H1 (cell line): ENCODE measurements around the gene NCK1. TPM values are rescaled to one million over a fixed set of nuclear protein-coding genes. Genes with fewer than 3 reads are reported as not detected.

Source experiments
- CTCF ChIA-PET: fragments of 300-600 bp; sonication (Branson Sonifier 250); formaldehyde crosslinking; loops from one replicate; lab custom pipeline; 2021; ENCODE audit not compliant: partially characterized antibody; lab: Charles Lee
- POLR2A ChIA-PET: fragments of 300-600 bp; sonication (Branson Sonifier 250); formaldehyde crosslinking; loops from one replicate; lab custom pipeline; 2021; ENCODE audit warnings: inconsistent platforms; ENCODE audit not compliant: partially characterized antibody; lab: Charles Lee
- DNase-seq, 2 experiments: peaks; one replicate each; pipeline versions ENCODE4 v3.0.0 to v3.0.0-alpha.2; 2010 to 2022; ENCODE audit warnings: low spot score in 2 of 2, low read depth in 1 of 2, mixed read lengths in 1 of 2
- FAIRE-seq: peaks from 2 replicates; lab custom pipeline; 2011; peaks lifted over from hg19 to GRCh38; lab: Jason Lieb, UNC
- H2AFZ ChIP-seq: 2 replicates; pipeline ENCODE4 v1.8.1; 2012; ENCODE audit warnings: low read length, inconsistent platforms
- H2AK5ac ChIP-seq: 2 replicates; pipeline ENCODE4 v1.6.1; 2013; ENCODE audit warnings: low read depth, low read length
- H2BK120ac ChIP-seq: replicated peaks from 2 replicates; pipeline ENCODE3; 2013; ENCODE audit warnings: low read depth, low read length, inconsistent platforms
- H2BK12ac ChIP-seq: 2 replicates; pipeline ENCODE4 v1.6.1; 2013; ENCODE audit warnings: low read depth, low read length
- H2BK15ac ChIP-seq: 2 replicates; pipeline ENCODE4 v1.6.1; 2013; ENCODE audit warnings: low read length
- H2BK20ac ChIP-seq: 2 replicates; pipeline ENCODE4 v1.6.1; 2013; ENCODE audit warnings: low read length
- H2BK5ac ChIP-seq: 2 replicates; pipeline ENCODE4 v1.6.1; 2013; ENCODE audit warnings: low read depth, low read length
- H3K14ac ChIP-seq: 2 replicates; pipeline ENCODE4 v1.6.1; 2013; ENCODE audit warnings: inconsistent platforms; ENCODE audit not compliant: insufficient read length
- H3K18ac ChIP-seq: 2 replicates; pipeline ENCODE4 v1.6.1; 2013; ENCODE audit warnings: low read length; ENCODE audit errors: extremely low read depth
- H3K23ac ChIP-seq: 2 replicates; pipeline ENCODE4 v1.6.1; 2013; ENCODE audit warnings: inconsistent platforms; ENCODE audit not compliant: insufficient read length
- H3K23me2 ChIP-seq: 2 replicates; pipeline ENCODE4 v1.6.1; 2013; ENCODE audit warnings: low read depth, low read length
- H3K27ac ChIP-seq: 2 replicates; pipeline ENCODE4 v1.6.1; 2011; ENCODE audit warnings: low read depth, low read length, inconsistent platforms
- H3K27me3 ChIP-seq, 4 experiments: replicated peaks in 1 of 4; 1 replicate in 1 of 4; 2 replicates in 3 of 4; pipeline versions ENCODE4 v1.6.1 to v1.8.1; 2011 to 2013; ENCODE audit warnings: low read length in 3 of 4, mild to moderate bottlenecking in 3 of 4, inconsistent platforms in 2 of 4, mixed read lengths in 2 of 4, moderate library complexity in 1 of 4; ENCODE audit not compliant: control insufficient read depth in 3 of 4, insufficient read depth in 3 of 4; ENCODE audit errors: extremely low read depth in 1 of 4
- H3K36me3 ChIP-seq, 4 experiments: 2 replicates each; pipeline versions ENCODE4 v1.6.1 to v1.8.1; 2011 to 2013; ENCODE audit warnings: mild to moderate bottlenecking in 4 of 4, low read length in 3 of 4, moderate library complexity in 2 of 4, control low read depth in 1 of 4, inconsistent platforms in 1 of 4; ENCODE audit not compliant: insufficient read depth in 4 of 4, control insufficient read depth in 2 of 4
- H3K4ac ChIP-seq: replicated peaks from 2 replicates; pipeline ENCODE3; 2013; ENCODE audit warnings: low read length, low read depth, mixed read lengths, inconsistent platforms; ENCODE audit not compliant: insufficient read length
- H3K4me1 ChIP-seq, 4 experiments: replicated peaks in 1 of 4; 1 replicate in 1 of 4; 2 replicates in 3 of 4; pipeline versions ENCODE4 v1.6.1 to v1.8.1; 2011 to 2013; ENCODE audit warnings: low read length in 3 of 4, inconsistent platforms in 2 of 4, mixed read lengths in 1 of 4; ENCODE audit not compliant: insufficient read depth in 4 of 4, control insufficient read depth in 3 of 4
- H3K4me2 ChIP-seq, 2 experiments: 2 replicates each; pipeline versions ENCODE4 v1.6.1 to v1.8.1; 2011 to 2013; ENCODE audit warnings: low read depth in 2 of 2, low read length in 2 of 2, control low read depth in 1 of 2, inconsistent platforms in 1 of 2, mild to moderate bottlenecking in 1 of 2; ENCODE audit not compliant: insufficient read depth in 1 of 2
- H3K4me3 ChIP-seq, 4 experiments: fragments of 200-600, 300-600 bp in 1 of 4; sonication (generic), shearing (Covaris generic), sonication (Bioruptor Twin) in 1 of 4; 2 replicates each; pipeline versions ENCODE4 v1.5.1 to v1.8.1; 2011 to 2016; ENCODE audit warnings: low read length in 4 of 4, low read depth in 3 of 4, control low read depth in 2 of 4, inconsistent platforms in 2 of 4, mild to moderate bottlenecking in 2 of 4, mixed read lengths in 1 of 4, moderate library complexity in 1 of 4; ENCODE audit not compliant: insufficient read depth in 2 of 4; ENCODE audit errors: extremely low read depth in 1 of 4
- H3K56ac ChIP-seq: replicated peaks from 2 replicates; pipeline ENCODE3; 2013; ENCODE audit warnings: low read depth, mild to moderate bottlenecking, mixed read lengths, low read length, inconsistent platforms; ENCODE audit not compliant: insufficient read length
- H3K79me1 ChIP-seq: 2 replicates; pipeline ENCODE4 v1.6.1; 2013; ENCODE audit warnings: low read depth, low read length, control low read depth
- H3K79me2 ChIP-seq, 2 experiments: 2 replicates each; pipeline versions ENCODE4 v1.6.1 to v1.8.1; 2012 to 2013; ENCODE audit warnings: low read length in 2 of 2, mild to moderate bottlenecking in 2 of 2, inconsistent platforms in 1 of 2; ENCODE audit not compliant: insufficient read depth in 2 of 2, control insufficient read depth in 1 of 2
- H3K9ac ChIP-seq, 4 experiments: replicated peaks in 1 of 4; 1 replicate in 1 of 4; 2 replicates in 3 of 4; pipeline versions ENCODE4 v1.6.1 to v1.8.1; 2011 to 2013; ENCODE audit warnings: low read depth in 3 of 4, low read length in 3 of 4, control low read depth in 2 of 4, mild to moderate bottlenecking in 2 of 4, moderate library complexity in 2 of 4, inconsistent platforms in 1 of 4; ENCODE audit errors: extremely low read depth in 1 of 4
- H3K9me3 ChIP-seq, 2 experiments: 2 replicates each; pipeline versions ENCODE4 v1.6.1 to v1.8.1; 2012 to 2013; ENCODE audit warnings: mild to moderate bottlenecking in 2 of 2, moderate library complexity in 2 of 2, control low read depth in 1 of 2, inconsistent platforms in 1 of 2, low read depth in 1 of 2, low read length in 1 of 2, mixed read lengths in 1 of 2; ENCODE audit not compliant: insufficient read depth in 2 of 2
- H4K20me1 ChIP-seq, 2 experiments: replicated peaks in 1 of 2; 2 replicates each; pipeline versions ENCODE3 to v1.8.1; 2011 to 2013; ENCODE audit warnings: inconsistent platforms in 2 of 2, low read length in 2 of 2, mild to moderate bottlenecking in 1 of 2; ENCODE audit not compliant: insufficient read depth in 2 of 2, control insufficient read depth in 1 of 2
- H4K5ac ChIP-seq: 2 replicates; pipeline ENCODE4 v1.6.1; 2013; ENCODE audit warnings: low read length, low read depth, mixed read lengths, inconsistent platforms; ENCODE audit not compliant: insufficient read length
- H4K8ac ChIP-seq: 2 replicates; pipeline ENCODE4 v1.8.0; 2013; ENCODE audit warnings: mild to moderate bottlenecking, moderate library complexity, low read length, inconsistent platforms; ENCODE audit not compliant: insufficient read depth; ENCODE audit errors: extremely low read depth
- H4K91ac ChIP-seq: replicated peaks from 2 replicates; pipeline ENCODE3; 2013; ENCODE audit warnings: low read length, mixed read lengths, inconsistent platforms; ENCODE audit not compliant: insufficient read length
- CHD2 ChIP-seq: IDR thresholded peaks from 2 replicates; pipeline ENCODE4 v1.6.1; 2012; ENCODE audit warnings: low read length, improper control_type of control experiment
- CREB1 ChIP-seq: IDR thresholded peaks from 2 replicates; pipeline ENCODE4 v1.6.1; 2012; ENCODE audit warnings: inconsistent platforms
- FOSL1 ChIP-seq: IDR thresholded peaks from 2 replicates; pipeline ENCODE4 v1.6.1; 2011; ENCODE audit warnings: mild to moderate bottlenecking, low read depth, low read length, moderate library complexity; ENCODE audit not compliant: insufficient read depth
- GABPA ChIP-seq: IDR thresholded peaks from 2 replicates; pipeline ENCODE4 v1.6.1; 2011; ENCODE audit warnings: mild to moderate bottlenecking, low read length, moderate library complexity, borderline replicate concordance; ENCODE audit not compliant: insufficient read depth
- NANOG ChIP-seq: IDR thresholded peaks from 2 replicates; pipeline ENCODE4 v1.6.1; 2011; ENCODE audit warnings: low read length, low read depth, mild to moderate bottlenecking, inconsistent platforms; ENCODE audit not compliant: insufficient read depth, poor library complexity, severe bottlenecking
- POLR2AphosphoS5 ChIP-seq: IDR thresholded peaks from 2 replicates; pipeline ENCODE4 v1.6.1; 2011; ENCODE audit warnings: low read depth, low read length
- POU5F1 ChIP-seq: IDR thresholded peaks from 2 replicates; pipeline ENCODE4 v1.6.1; 2011; ENCODE audit warnings: low read depth, mild to moderate bottlenecking, low read length, moderate library complexity
- SP4 ChIP-seq: IDR thresholded peaks from 2 replicates; pipeline ENCODE4 v1.6.1; 2012; ENCODE audit warnings: low read length, inconsistent platforms
- TEAD4 ChIP-seq: IDR thresholded peaks from 2 replicates; pipeline ENCODE4 v1.6.1; 2012; ENCODE audit warnings: low read depth, low read length, inconsistent platforms, mixed read lengths
- YY1 ChIP-seq: IDR thresholded peaks from 2 replicates; pipeline ENCODE4 v1.6.1; 2011; ENCODE audit warnings: low read depth, mild to moderate bottlenecking, low read length
- polyA plus RNA-seq, 7 experiments: library from polyadenylated mRNA; depleted of rRNA in 3 of 7; stranded (reverse) in 5 of 7; unstranded in 2 of 7; fragments of >200 nt in 5 of 7; fragments of 200-250 nt in 2 of 7; gene quantifications; 1 replicate in 5 of 7; 2 replicates in 1 of 7; 4 replicates in 1 of 7; pipeline versions ENCODE4 v1.2.1 to v1.2.3, GENCODE V29; 2011 to 2013; ENCODE audit warnings: missing spikeins in 2 of 7, mixed read lengths in 2 of 7
- total RNA-seq: library from RNA; stranded (reverse); fragmentation: NEBNext Ultra II Directional; extraction: Animal tissue kit (Norgen Biotek cat#: 25700); gene quantifications from 2 replicates; pipeline ENCODE4 v1.2.1, GENCODE V29; 2021

Gene NCK1
- total and polyA plus RNA-seq, 2 of the 8 experiments (the other 6 are each of a cell fraction or from before 2014, with no cell fraction given): 10.0 to 28.5 TPM

GRCh38 chr3:136839556-136839931, 22.5 kb upstream of the NCK1 start:
- no peak overlapping the region for H2AFZ ChIP-seq
- H3K4me1 ChIP-seq: 0 out of 7 replicates have a peak, but pooled peaks cover 0 to 3% (median 0%) of the 10 kb centered on the region in 4 experiments
- no peaks in the 10 kb centered on the region for H3K9me3 ChIP-seq
- H3K79me2 ChIP-seq: 0 out of 4 replicates have a peak, but pooled peaks cover 0 to 8% of the 10 kb centered on the region in 2 experiments
- no peak overlapping the region for H2BK20ac ChIP-seq
- no peak overlapping the region for H3K4me3 ChIP-seq
- no peak overlapping the region for H3K23ac ChIP-seq
- H4K91ac ChIP-seq: no peak overlapping the region
- no peak overlapping the region for H2BK5ac ChIP-seq
- H3K27ac ChIP-seq: no peak overlapping the region
- no peak overlapping the region for H2BK15ac ChIP-seq
- H3K4me2 ChIP-seq: no peak overlapping the region
- no peak overlapping the region for H3K18ac ChIP-seq
- TF ChIP-seq FOSL1 (no peak), YY1 (no peak), GABPA (no peak), CREB1 (no peak), POLR2AphosphoS5 (no peak), SP4 (no peak), TEAD4 (no peak), CHD2 (no peak), NANOG (no peak), POU5F1 (no peak)
- no peak overlapping the region for H3K14ac ChIP-seq
- no peak overlapping the region for H4K8ac ChIP-seq
- DNase-seq (no peak), FAIRE-seq (no peak)
- H2BK120ac ChIP-seq: no peak overlapping the region
- H4K20me1 ChIP-seq: peaks cover 0 to 2% of the 10 kb centered on the region in 2 experiments
- H2BK12ac ChIP-seq: no peak overlapping the region
- H3K79me1 ChIP-seq: peaks cover 2% of the 10 kb centered on the region; the same call in 1 of the 2 replicates
- no peaks in the 10 kb centered on the region; a peak in 1 of 7 replicates for H3K27me3 ChIP-seq
- ChIA-PET POLR2A (interaction anchor here (3.3 kb wide), 1 partner anchor 22 kb away, joined by 14 read pairs; the partner anchor contains the start of gene NCK1), CTCF (interaction anchor here (0.7 to 1.0 kb wide), 3 partner anchors 19 to 622 kb away, joined by 3 read pairs; no protein-coding TSS in a partner anchor)
- no peak overlapping the region for H4K5ac ChIP-seq
- no peak overlapping the region for H3K4ac ChIP-seq
- no peak overlapping the region for H2AK5ac ChIP-seq
- no peak overlapping the region for H3K56ac ChIP-seq
- peaks cover 0 to 7% (median 0%) of the 10 kb centered on the region in 4 experiments; a peak in 2 of 8 replicates for H3K36me3 ChIP-seq
- no peaks in the 10 kb centered on the region for H3K23me2 ChIP-seq
- H3K9ac ChIP-seq: no peak overlapping the region
